ENCODE data around the gene UBAC2.
A peak's percentile ranks its signal among the peaks of the same experiment; 100 is the strongest.

UBAC2 gene

GRCh38 chr13:99344610-99345208 is 144.1 kb downstream of the UBAC2 start:
- DNase-seq, result no peak

- no peak for DNase-seq
Measured at GRCh38 chr13:99345345-99345744, 144.7 kb downstream of the UBAC2 start.

DNA sequence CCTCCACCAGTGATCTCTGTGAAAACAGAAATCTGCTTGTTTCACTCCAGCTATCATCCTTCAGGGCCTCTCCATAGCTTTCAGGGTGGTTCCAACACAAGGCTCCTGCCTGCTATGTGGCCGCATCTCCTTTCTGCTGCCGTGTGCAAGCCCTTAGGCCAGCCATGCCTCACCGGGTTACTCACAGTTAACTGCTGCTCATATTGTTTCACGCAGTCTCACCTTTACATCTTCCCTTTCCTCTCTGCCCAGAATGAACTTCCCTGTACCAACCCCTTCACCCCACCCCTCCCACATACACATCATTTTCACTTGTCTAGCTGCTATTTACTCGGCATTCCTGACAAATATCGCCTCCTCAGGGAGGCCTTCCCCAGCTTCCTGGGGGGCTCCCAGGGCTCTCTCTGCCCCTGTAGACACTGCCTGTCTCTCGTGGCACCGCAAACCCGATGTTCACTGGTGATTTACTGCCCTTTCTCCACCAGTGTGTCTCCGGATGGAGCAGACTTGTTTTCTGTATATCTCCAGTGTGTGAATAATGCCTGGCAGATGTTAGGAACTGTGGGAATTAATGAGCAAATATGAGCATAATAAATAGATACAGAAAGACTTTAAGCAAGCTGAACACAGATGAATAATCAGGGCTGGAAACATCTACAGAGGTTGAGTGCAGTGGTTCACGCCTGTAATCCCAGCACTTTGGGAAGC is 145.8 kb downstream of the UBAC2 start:
- DNase-seq, result peak; percentile 40

- no peak for DNase-seq
Measured at GRCh38 chr13:99347335-99347878, 146.8 kb downstream of the UBAC2 start.

DNA sequence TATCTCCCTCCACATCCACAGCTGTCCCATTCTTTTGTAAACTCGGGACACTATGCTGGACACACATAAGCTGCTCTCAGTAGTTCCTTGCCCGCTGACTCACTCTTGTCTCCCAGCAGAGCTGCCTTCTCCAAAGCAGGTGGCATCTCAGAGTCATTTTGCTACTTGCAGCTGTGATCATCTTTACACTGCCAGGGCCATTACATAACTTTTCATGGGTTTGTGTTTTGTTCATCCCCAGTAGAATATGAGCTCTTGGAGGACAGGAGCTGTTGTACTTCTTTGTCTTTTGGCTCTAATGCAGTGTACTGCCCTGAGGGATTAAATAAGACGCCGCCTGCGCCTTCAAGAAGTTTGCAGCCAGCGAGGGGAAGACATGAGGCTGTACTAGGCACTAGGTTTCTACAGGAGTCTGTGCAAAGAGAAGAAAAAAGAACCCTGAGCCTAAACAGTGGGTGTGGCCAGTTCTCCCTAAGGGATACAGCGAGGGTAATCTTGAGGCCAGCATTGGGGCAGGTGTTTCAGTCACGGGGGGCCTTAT is 147.3 kb downstream of the UBAC2 start:
- DNase-seq, result no peak

DNA sequence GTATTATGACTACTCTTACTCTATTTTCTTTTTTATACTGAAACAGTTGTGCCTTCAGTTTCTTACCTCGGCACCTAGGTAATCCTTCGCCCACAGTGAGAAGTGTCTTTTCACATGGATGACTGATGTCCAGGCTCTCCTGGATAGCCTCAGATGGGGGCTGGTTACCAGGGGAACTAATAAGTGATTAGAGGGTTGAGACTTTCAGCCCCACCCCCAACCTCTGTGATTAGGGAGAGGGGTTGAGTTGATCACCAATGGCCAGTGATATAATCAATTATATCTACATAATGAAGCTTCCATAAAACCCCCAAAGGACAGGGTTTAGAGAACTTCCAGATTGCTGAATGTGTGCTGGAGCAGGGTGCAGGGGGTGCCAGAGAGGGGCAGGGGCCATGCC is 149.5 kb downstream of the UBAC2 start:
- no peak for DNase-seq

- DNase-seq, result no peak
Measured at GRCh38 chr13:99351772-99352171, 151.1 kb downstream of the UBAC2 start.

DNA sequence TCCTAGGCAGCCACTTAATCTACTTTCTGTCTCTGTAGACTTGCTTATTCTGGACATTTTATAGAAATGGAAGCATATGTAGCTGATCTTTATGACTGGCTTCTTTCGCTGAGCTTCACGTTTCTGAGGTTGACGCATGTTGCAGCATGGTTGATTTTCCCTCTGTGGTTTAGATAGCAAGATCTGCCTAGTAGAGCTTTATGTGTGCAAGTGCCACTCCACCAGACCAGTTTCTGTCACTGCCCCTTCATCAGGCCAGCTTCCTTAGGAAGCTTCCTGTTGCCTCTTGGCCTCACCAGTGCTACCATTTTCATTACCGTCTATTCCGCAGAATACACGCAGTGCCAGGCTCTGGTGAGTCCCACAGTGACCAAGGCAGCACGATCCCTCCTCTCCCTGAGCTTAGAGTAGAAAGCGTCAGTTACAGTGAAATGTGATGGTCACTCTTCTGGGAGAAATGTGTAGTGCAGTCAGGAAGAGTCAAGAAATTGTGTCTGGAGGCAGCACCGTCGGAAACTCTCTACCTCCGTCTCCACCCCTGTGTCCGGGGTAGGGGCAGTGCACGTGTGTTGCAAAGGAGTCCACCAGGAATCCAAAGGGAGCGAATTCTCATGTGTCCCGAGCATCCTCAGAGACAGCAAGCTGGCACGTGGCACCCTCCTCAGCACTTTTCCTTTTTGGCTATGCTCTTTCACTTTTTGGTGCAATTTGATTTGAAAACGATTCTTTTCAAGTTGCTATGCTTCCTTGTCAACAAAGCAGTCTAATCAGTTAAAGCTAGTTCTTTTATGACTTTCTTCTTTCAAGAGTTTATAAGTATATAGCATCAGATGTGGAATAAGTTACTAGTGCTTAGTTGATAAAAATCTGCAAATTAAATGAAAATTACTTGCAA is 151.9 kb downstream of the UBAC2 start:
- no peak for DNase-seq

GRCh38 chr13:99353246-99353600 is 152.6 kb downstream of the UBAC2 start:
- DNase-seq, result no peak

GRCh38 chr13:99353836-99354235 is 153.2 kb downstream of the UBAC2 start:
- DNase-seq, result peak; percentile 79

GRCh38 chr13:99354371-99354951 is 153.8 kb downstream of the UBAC2 start:
- DNase-seq, result no peak

- no peak for DNase-seq
Measured at GRCh38 chr13:99355267-99356011, 154.8 kb downstream of the UBAC2 start.

GRCh38 chr13:99356012-99356261 is 155.3 kb downstream of the UBAC2 start:
- no peak for DNase-seq

- DNase-seq, result peak; percentile 75
Measured at GRCh38 chr13:99356262-99357091, 155.8 kb downstream of the UBAC2 start.

DNA sequence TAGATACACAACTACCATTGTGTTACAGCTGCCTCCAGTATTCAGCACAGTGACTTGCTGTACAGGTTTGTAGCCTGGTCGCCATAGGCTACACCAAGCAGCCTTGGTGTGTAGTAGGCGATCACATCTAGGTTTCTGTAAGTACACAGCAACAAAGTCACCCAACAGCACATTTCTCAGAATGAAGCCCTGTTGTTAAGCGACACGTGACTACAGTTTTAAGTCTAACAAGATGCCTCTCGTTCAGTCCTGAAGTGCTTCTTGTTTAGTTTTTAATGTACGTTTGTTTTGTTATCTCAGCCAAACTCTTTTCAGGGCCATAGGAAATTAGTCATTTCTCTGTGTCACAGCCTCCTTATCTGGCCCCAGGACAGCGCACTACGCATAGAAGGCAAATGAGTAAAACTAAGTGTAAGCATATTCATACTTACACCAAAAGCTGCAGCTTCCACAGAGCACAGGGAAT is 156.5 kb downstream of the UBAC2 start:
- DNase-seq, result peak; percentile 77

- no peak for DNase-seq
Measured at GRCh38 chr13:99357941-99358340, 157.3 kb downstream of the UBAC2 start.

GRCh38 chr13:99359528-99359927 is 158.9 kb downstream of the UBAC2 start:
- no peak for DNase-seq

DNA sequence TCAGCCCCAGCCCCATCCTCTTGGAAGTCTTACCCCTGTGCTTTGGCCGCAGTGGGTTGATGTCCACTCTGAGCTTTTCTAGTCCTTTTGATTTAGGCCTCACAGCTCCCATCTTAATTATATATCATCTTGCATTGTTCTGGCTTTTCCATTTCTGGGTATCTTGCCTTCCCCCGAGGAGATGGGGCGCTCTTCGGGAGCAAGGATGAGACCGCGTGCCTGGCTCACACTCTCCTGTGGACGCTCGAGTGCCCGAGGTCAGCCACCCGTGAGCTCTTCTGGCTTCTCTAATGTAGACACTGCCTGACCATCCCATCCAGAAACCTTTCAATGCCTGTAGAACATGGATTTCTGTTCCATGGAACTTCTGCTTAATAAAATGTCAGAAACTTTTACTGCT is 160.0 kb downstream of the UBAC2 start:
- DNase-seq, result no peak

- DNase-seq, result no peak
Measured at GRCh38 chr13:99361197-99361596, 160.5 kb downstream of the UBAC2 start.

DNA sequence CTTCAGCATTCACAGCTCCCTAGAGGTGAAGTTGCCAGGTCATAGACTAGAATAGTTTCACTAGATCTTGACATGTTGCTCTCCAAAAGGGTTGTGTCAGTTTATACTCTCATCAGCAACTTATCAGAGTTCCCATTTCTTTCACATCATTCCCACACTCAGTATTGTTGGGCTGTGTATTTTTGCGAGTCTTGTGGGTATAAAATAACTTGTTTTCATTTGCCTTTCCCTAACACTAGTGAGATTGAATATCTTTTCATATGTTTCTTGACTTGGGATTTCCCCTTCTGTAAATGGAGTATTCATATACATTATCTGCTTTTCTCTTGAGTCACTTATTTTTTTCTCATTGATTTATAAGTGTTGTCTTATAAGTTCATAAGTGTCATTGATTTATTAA is 161.7 kb downstream of the UBAC2 start:
- no peak for DNase-seq

- no peak for DNase-seq
Measured at GRCh38 chr13:99363391-99363790, 162.7 kb downstream of the UBAC2 start.
